Limb (tissue), 2 donors: Measurements from ENCODE around the gene MOSPD3.

Source experiments
- DNase-seq, 2 donors: peaks; one replicate each; pipeline ENCODE4 v3.0.0-alpha.2; 2016; ENCODE audit errors: extremely low spot score in 2 of 2

The MOSPD3 gene

GRCh38 chr7:100591596-100591995 lies 20.7 kb upstream of the MOSPD3 start:
- DNase-seq, result no peak

DNA sequence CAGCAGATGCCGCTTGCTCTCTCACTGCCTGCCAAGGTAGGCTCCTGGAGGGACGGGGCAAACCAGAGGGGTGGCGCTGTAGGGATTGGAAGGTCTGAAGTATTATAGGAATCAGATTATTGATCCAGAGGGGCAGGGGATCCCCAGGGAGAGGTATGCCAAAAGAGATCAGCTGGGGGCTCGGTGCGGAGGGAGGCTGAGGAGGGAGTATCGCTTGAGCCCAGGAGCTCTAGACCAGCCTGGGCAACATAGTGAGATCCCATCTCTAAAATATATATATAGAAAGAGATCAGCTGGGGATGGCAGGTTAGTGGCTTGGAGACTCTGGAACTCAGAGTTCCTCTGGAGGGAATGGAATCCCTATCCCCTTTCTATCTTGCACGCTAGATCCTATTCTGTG lies 17.2 kb upstream of the MOSPD3 start:
- no peak for DNase-seq

DNA sequence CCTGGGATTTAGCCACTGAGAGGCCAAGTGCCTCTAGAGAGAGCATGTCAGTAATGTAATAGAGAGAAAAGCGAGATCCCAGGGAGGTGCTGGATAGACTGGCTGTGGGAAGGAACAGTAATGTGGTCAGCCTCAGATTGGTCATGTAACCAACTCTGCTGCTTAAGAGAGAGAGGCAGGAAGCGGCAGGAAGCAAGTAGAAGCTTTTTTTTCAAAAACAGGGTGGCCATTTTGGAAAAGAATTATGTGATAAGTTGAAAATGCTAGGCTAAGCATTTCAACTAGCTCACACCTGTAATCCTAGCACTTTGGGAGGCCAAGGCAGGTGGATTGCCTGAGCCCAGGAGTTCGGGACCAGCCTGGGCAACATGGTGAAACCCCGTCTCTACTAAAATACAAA lies 13.9 kb upstream of the MOSPD3 start:
- no peak for DNase-seq

GRCh38 chr7:100599911-100600729 lies 12.2 kb upstream of the MOSPD3 start:
- DNase-seq, result no peak

DNA sequence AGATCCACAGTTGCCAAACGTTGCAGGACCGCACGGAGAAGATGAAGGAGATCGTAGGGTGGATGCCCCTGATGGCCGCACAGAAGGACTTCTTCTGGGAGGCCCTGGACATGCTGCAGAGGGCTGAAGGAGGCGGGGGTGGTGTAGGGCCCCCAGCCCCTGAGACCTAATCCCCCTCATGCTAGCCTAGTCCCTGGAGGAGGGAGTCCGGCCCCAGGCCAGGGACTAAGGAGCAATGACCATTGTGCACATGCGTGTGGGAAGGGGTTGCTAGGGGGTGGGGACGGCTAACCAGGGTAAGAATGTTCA lies 11.7 kb upstream of the MOSPD3 start:
- no peak for DNase-seq

GRCh38 chr7:100602889-100603725 lies 9.2 kb upstream of the MOSPD3 start:
- peak; percentile 86 to 89 for DNase-seq

GRCh38 chr7:100603726-100604027 lies 8.7 kb upstream of the MOSPD3 start:
- no peak for DNase-seq

DNA sequence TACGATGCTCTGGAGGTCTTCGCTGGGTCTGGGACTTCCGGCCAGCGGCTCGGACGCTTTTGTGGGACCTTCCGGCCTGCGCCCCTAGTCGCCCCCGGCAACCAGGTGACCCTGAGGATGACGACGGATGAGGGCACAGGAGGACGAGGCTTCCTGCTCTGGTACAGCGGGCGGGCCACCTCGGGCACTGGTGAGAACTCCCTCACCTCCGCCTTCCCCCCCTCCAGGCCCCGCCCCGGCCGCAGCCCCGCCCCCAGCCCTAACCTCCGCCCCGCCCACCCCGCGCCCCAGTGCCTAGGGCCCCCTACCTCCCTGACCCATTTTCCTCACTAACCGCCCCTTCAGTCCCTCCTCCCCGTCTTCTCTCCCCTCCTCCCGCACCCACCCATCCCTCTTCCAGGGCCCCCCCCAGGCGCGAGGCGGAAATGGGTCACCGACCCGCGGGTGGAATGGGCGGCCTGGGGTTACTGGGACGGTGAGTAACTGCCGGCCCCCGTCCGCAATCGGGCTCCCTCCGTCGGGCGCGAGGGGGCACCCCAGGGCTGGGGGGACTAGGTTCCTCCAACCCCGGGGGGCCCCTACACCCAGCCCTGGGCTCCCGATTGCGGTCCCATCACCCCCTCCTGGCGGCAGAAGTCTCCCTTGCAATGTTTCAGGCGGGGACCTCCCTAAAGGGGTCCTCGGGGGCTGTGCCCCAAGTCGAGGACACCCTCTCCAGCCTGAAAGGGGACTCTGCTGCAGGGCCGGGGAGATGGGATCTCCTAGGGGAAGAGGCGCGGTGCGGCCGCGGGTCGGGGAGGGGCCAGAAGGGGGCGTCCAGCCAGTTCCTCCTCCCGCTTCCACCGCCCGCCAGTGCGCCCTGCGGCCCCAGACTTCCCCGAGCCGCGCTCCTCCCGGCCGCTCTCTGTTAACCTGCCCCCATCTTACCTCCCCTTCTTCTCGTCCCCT lies 8.0 kb upstream of the MOSPD3 start:
- DNase-seq, result peak; percentile 66 to 85

DNA sequence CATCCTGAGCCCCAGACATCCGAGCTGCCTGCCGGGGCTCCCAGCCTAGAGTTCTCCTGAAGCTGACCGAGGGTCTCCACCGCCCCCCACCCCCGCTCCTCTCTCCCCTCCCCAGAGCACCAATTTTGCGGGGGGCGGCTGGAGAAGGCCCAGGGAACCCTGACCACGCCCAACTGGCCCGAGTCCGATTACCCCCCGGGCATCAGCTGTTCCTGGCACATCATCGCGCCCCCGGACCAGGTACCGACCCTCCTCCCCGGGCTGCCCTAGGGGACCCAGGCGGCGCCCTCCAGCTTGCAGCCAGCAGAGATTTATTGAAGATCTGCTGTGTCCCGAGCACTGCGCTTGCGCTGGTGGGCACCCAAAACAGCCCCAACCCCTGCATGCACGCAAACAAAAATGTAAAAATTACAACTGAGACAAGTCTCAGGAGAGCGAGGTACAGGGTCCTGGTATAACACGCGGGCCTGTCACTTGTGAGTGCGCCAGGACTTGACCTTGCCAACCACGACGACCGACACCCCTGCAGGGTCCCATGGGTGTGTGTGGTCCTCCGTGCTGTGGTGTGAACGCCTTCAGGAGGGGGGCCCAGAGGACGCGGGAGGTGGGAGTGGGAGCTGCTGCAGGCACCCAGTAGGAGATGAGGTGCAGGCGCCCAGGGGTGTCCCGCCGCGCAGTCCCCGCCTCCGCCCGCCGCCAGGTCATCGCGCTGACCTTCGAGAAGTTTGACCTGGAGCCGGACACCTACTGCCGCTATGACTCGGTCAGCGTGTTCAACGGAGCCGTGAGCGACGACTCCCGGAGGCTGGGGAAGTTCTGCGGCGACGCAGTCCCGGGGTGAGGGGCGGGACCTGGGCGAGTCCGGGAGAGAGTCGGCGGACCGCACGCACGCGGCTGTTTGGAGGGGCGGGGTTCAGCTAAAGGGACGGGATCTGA lies 7.1 kb upstream of the MOSPD3 start:
- peak in 1 of 2 donors; percentile 58 for DNase-seq

DNA sequence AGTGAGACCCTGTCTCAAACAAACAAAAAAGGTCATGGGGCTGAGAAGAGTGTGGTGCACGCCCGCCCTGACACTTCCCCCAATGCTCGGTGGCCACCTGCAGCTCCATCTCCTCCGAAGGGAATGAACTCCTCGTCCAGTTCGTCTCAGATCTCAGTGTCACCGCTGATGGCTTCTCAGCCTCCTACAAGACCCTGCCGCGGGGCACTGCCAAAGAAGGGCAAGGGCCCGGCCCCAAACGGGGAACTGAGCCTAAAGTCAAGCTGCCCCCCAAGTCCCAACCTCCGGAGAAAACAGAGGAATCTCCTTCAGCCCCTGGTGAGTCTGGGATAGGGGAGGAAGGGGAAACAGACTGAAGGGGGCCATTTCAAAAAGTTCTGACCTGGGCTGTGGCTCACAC lies 6.0 kb upstream of the MOSPD3 start:
- no peak for DNase-seq

GRCh38 chr7:100607111-100607510 lies 5.2 kb upstream of the MOSPD3 start:
- no peak for DNase-seq

- DNase-seq, result no peak
Measured at GRCh38 chr7:100609958-100610357, 2.4 kb upstream of the MOSPD3 start.

DNA sequence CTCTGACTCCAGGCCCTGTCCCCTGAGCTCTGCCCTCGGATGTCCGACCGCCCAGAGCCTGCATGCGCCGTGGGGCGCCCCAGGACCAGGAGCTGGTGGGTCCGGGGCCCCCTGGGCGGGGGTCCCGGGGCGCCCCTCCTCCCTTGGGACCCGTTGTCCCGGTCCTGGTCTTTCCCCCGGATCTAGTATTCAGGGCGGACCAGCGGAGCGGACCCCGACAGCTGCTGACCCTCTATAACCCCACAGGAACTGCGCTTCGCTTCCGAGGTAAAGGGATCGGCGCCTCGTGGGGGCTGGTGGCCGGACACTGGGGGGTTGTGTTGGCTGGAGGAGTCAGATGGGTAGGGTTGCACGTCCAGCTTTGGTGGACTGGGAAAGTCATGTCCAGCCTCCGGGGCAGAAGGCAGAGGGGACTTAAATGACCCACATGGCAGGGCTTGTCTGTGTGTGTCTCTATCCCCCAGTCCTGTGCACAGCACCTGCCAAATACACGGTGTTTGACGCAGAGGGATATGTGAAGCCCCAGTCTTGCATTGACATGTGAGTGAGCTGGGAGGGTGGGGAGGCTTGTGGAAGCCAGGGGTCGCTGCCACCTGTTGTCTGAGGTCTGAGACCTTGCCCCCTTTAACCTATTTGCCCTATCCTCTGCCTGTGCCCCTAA lies 520 bp downstream of the MOSPD3 start:
- DNase-seq, result no peak

- no peak for DNase-seq
Measured at GRCh38 chr7:100613412-100614175, 1.3 kb downstream of the MOSPD3 start.

GRCh38 chr7:100614308-100614861 lies 2.0 kb downstream of the MOSPD3 start:
- no peak for DNase-seq

DNA sequence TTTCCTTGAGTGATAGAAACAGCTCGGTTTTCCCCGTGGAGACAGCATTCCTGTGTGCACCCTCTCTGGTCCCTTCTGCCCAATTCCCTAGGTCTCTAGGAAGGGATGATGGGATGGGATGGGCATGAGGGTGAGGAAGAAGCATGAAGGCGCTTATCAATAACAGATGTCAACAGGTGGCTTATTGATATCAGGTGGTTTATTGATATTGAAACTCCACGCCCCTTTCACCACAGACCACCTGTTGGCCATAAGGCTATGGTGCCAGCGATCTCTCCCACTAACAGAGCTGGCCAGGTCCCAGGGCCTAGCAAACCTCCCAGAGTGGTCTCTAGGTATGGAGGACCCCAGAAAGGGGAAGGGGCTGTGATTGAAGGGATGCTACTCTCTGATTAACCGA lies 7.9 kb downstream of the MOSPD3 start:
- DNase-seq, result no peak

GRCh38 chr7:100620804-100621203 lies 8.5 kb downstream of the MOSPD3 start:
- no peak for DNase-seq

GRCh38 chr7:100621554-100621953 lies 9.2 kb downstream of the MOSPD3 start:
- DNase-seq, result no peak
